Superior temporal gyrus (tissue), 1 donor: Measurements from ENCODE around the gene ZDHHC17.
"Not testable (repeated sequence)": the region's sequence is repeated elsewhere in the genome, so short reads cannot be mapped to it uniquely, and the experiment has no call there.

Experiments
- DNase-seq: peaks from one replicate; pipeline ENCODE4 v3.0.0-alpha.2; 2016; ENCODE audit errors: extremely low spot score

ZDHHC17 gene, protein sequence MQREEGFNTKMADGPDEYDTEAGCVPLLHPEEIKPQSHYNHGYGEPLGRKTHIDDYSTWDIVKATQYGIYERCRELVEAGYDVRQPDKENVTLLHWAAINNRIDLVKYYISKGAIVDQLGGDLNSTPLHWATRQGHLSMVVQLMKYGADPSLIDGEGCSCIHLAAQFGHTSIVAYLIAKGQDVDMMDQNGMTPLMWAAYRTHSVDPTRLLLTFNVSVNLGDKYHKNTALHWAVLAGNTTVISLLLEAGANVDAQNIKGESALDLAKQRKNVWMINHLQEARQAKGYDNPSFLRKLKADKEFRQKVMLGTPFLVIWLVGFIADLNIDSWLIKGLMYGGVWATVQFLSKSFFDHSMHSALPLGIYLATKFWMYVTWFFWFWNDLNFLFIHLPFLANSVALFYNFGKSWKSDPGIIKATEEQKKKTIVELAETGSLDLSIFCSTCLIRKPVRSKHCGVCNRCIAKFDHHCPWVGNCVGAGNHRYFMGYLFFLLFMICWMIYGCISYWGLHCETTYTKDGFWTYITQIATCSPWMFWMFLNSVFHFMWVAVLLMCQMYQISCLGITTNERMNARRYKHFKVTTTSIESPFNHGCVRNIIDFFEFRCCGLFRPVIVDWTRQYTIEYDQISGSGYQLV

DNA sequence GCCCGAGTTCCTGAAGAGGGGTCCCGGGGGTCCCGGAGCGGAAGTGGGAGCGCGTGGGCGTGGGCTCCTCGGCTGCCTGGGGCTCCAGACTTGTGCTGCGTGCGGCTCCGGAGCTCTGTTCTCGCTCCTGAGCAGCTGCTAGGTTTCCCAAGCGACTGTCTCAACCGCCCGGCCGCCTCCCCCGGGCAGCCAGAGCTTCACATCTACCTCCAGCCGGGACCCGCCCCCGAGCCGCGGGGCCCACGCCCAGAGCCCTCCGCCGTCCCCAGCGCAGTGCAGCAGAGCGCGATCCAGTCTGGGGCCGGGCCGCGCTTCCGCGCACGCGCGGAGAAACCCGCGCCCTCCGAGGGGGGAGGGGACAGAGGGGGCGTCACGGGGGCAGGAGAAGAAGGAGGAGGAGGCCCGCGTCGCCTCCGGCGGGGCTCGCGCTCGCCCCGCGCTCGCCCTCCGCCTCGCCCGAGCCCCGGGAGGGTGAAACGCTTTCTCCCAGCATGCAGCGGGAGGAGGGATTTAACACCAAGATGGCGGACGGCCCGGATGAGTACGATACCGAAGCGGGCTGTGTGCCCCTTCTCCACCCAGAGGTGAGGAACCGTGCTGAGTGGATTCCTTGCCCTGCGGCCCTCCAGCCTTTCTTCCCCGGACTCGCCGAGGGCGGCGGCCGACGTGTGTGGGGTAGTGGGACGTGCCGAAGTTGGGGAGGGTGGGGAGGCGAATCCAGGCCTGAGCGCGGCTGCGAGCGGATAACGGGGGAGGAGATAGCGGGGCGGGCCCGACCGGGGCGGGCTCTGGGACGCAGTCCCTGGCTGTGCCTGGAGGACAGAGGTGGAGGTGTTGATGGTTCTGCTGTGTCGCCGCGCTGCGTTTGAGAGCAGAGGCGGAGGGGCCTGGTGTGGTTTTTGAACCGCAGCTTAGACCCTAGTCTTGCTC, at the start of gene ZDHHC17:
Gene ZDHHC17, plus strand, starts transcription at position 370 of the 930 bp plus-strand sequence. Its CDS starts 122 bp downstream, at position 492.
- peak; percentile 91 for DNase-seq

DNA sequence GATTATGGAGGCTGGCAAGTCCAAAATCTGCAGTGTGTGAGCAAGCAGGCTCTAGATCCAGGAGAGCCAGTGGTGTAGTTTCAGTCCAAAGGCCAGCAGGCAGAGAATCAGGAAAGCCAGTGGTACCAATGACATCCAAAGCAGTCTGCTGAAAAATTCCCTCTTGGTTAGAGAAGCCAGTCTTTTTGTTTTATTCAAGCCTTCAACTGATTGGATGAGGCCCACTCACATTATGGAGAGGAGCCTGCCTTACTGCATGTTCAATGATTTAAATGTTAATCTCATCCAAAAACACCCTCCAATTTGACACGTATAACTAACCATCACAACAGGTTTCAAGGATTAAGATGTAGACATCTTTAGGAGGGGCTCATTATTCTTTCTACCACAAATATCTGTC, 49.5 kb upstream of the ZDHHC17 start:
- no peak for DNase-seq

DNA sequence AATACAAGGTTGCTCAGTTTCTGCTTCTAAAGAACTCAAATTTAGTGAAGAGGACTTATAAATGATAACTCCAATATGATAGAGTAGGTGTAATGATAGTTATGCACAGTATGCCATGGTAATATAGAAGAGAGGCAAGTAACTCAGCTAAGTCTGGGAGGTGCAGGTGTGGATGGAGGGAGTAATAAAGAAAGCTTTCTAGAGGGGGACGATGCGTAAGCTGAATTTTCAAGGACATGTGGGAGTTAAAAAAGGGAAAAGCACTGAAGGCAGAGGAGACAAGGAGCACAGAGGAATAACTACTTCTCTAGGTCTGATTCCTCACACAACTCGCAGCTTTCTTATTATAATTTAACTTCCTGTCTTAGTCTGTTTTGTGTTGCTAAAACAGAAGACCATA, 49.1 kb upstream of the ZDHHC17 start:
- no peak for DNase-seq

DNA sequence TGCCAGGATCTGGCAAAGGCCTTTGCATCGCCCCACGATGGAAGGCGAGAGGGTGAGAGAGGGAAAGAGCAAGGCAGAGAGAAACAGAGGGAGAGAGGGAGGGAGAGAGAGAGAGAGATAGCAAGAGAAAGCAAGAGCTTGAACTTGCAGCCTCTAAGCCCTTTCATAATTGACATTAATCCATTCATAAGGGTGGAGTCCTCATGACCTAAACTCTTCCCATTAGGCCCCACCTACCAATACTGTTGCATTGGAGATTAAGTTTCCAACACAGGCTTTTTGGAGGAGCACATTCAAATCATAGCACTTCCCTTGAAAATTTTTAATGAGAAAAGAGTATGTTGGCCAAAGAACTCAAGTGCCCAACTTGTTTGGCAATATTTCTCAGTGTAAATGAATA, 48.6 kb upstream of the ZDHHC17 start:
- no peak for DNase-seq

DNA sequence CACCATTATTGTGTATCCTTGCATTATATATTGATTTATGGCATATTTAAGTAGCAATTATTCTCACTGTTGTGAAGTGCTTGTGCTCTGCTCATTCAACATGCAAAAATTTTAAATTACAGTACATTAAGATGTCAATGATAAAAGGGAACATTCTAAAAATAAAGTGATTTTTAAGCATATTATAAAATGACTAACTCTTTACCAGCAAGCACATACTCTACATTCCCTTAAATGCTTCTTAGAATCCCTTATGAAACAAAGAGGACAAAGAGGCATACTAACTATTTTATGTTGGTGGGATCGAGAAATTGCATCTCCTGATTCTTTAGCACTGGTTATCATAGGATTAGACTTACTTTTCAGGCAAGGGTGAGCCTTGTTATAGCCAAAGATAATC, 46.6 kb upstream of the ZDHHC17 start:
- no peak for DNase-seq

DNA sequence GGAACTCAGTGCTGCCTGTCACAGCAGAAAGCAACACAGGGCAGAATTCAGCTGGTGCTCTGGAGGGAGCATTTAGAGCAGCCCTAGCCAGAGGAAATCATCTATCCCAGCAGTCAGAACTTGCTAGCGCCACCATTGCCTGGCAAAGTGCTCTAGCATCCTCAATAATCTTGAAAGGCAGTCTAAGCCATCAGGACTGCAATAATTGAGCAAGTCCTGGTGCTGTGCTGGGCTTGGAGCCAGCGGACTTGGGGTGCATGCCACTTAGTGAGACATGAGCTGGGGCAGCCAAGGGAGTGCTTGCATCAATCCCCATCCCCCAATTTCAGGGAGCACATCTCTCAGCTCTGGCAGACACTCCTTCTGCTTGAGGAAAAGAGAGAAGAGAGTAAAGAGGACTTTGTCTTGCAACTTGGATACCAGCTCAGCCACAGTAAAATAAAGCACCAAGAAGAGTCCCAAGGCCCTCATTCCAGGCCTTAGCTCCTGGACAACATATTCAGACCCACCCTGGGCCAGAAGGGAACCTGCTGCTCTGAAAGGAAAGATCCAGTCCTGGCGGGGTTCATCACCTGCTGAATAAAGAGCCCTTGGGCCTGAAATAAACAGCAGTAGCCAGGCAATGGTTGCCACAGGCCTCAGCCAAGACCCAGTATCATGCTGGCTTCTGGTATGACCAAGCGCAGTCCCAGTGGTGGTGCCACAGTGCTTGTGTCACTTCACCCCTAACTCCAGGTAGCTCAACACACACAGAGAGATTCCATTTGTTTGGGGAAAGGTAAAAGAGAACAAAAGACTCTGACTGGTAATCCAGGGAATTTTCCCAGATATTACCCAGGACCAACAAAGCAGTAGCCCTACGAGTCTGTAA, 44.5 kb upstream of the ZDHHC17 start:
- DNase-seq, result no peak

DNA sequence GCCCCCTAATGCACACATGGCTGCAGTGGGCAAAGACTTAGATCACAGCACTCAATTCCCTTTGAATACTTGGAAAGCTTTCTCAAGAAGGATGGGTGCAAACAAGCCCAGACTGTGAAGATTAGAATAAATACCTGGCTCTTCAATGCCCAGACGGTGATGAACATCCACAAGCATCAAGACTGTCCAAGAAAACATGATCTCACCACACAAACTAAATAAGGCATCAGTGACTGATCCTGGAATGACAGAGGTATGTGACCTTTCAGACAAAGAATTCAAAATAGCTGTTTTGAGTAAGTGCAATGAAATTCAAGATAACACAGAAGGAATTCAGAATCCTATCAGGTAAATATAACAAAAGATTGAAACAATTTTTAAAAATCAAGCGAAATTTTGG, 43.8 kb upstream of the ZDHHC17 start:
- no peak for DNase-seq

DNA sequence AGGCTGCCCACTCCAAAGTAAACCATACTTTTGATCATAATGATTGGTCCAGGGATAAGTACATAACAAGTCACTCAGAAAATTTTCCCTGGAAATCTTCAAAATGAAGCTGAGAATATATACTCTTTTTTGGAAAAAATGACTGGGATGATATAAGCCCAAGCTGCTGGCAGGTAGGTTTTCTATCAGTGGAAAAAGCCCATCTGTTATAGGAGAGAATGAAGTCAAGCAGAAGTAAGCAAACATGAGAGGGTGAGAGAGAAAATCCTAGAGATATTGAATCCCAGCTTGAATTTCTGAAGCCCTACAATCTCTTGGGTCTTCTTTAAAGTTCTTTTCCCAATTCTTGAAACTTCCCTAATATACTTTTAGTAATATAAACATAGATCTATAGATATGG, 37.3 kb upstream of the ZDHHC17 start:
- no peak for DNase-seq

DNA sequence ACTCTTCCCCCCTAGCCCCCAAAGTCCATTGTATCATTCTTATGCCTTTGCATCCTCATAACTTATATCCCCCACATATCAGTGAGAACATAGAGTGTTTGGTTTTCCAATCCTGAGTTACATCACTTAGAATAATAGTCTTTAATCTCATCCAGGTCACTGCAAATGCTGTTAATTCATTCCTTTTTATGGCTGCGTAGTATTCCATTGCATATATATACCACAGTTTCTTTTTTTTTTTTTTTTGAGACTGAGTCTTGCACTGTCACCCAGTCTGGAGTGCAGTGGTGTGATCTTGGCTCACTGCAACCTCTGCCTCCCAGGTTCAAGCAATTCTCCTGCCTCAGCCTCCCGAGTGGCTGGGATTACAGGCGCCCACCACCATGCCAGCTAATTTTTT, 31.7 kb upstream of the ZDHHC17 start:
- DNase-seq, result not testable (repeated sequence)

DNA sequence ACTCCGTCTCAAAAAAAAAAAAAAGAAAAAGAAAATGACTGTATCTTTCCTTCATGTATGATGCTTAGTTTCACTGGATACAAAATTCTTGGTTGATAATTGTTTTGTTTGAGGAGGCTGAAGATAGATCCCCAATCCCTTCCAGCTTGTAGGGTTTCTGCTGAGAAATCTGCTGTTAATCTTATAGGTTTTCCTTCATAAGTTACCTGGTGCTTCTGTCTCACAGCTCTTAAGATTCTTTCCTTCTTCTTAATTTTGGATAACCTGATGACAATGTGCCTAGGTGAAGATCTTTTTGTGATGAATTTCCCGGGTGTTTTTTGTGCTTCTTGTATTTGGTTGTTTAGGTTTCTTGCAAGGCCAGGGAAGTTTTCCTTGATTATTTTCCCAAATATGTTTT, 26.2 kb upstream of the ZDHHC17 start:
- DNase-seq, result not testable (repeated sequence)

DNA sequence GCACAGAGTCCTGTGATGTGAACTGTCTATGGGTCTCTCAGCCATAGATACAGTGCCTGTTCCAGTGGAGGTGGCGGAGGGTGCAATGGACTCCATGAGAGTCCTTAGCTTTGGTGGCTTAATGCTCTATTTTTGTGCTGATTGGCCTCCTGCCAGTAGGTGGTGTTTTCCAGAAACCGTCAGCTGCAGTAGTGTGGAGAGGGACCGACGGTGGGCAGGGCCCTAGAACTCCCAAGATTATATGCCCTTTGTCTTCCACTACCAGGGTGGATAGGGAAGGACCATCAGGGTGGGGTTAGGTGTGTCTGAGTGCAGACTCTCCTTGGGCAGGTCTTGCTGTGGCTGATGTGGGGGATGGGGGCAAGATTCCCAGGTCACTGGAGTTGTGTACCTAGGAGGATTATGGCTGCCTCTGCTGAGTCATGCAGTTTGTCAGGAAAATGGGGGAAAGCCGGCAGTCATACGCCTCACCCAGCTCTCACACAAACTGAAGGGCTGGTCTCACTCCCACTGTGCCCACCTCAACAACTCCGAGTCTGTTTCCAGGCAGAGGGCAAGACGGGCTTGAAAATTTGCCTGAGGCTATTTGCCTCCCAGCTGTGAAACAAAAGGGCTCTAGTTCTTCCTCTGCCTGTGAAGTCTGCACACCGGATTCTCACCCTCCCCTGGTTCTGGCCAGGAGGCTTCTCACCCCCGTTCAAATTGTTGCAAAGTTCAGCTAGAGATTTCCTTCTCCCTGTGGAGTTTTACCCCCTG, 24.9 kb upstream of the ZDHHC17 start:
- DNase-seq, result no peak

DNA sequence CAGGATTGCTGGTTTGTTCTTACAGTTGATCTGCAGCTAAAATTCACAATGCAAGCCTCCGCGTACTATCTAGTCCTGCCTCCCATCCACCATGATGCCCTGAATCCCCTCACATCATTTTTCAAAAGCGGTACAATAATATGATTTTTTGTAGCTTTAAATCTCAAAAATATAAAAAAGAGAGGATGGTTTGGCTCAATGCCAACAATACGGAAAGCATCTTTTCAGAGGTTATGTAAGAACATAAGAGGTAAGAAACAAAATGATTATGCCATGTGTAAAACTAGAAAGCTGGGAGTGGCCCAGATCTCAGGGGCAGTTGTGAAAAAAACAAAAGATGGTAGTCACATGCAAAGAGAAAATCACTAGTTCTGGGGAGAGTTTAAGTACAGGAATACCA, 24.0 kb upstream of the ZDHHC17 start:
- no peak for DNase-seq

DNA sequence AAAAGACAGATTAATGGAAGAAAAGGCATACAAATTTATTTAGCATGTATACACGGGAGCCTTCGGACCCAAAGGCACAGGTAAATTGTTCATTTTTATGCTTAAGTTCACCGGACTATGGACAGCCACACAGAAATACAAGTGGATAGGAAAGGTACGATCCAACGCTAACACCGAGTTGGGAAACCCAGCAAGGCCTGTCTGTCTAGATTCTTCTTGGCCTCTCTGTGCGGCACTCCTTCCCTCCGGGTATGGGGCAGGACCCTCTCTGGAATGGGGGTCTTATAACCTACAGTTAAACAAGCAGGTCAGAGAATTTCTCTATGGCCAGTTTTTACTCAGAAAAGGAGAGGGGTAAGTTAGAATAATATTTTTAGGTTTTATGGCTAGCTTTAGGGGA, 23.4 kb upstream of the ZDHHC17 start:
- no peak for DNase-seq

DNA sequence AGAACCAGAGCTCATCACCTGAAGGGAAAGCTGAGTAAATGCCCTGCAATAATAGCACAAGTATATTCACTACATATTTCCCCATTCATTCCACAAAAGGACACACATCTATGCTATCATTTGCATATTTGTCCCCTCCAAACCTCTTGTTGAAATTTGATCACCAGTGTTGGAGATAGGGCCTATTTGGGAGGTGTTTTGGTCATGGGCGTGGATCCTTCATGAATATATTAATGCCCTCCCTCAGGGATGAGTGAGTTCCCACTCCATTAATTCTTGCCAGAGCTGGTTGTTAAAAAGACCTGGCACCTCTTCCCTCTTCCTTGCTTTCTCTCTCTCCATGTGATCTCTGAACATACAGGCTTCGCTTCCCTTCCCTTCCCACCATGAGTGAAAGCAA, 18.6 kb upstream of the ZDHHC17 start:
- DNase-seq, result no peak

DNA sequence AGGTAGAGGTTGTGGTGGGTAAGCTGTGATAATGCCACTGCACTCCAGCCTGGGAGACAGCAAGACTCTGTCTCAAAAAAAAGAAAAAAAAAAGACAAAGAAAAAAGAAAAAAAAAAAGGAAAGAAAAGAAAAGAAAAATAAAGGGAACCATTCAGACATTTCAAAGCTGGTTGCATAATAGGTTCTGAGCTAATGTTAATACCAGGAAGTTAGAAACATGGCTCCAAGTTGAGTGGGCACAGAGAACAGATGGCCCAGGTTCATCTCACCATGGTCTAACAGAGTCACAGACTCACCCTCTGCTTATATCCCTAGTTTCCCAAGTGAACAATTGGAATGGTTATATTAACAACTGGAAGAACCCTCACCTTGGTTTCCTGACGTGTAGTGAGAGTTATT, 17.4 kb upstream of the ZDHHC17 start:
- no peak for DNase-seq

DNA sequence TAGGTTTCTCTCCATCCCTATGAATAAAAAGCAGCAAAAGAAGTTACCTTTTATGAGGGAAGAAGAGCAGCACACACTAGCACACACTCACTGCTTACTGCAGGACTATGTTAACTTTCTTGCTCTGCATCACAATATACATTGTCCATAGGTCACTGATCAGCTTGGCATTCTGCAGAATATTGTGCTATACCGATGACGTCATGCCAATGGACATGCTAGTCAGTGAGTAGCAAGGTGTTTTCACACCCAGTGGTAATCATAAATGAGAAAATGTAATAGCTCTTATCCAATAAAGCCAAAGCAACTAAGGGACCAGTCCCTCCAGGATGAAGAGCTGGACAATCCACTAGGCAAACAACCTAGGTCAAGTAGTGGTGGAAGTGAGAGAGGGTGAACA, 16.7 kb upstream of the ZDHHC17 start:
- no peak for DNase-seq

DNA sequence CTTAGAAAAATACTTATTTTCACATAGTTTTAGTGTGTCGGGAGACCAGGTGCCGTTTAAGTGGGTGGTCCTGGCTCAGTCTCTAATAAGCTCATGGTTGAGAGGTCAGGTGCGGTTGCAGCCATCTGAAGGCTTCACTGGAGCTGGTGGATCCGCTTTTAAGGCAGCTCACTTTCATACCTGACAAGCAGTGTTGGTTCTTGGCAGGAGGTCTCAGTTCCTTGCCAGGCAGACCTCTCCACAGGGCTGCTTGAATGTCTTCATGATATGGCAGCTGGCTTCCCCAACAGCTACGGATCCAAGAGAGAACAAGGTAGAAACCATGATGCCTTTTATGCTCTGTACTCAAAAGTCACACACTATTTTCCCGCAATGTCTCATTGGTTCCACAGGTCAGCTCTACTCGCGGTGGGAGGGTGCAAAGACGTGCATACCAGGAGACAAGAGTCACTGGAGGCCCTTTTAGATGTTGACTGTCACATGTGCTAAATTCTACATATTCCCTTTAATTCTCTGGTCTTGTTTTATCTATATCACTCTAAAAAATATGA, 8.0 kb upstream of the ZDHHC17 start:
- no peak for DNase-seq

DNA sequence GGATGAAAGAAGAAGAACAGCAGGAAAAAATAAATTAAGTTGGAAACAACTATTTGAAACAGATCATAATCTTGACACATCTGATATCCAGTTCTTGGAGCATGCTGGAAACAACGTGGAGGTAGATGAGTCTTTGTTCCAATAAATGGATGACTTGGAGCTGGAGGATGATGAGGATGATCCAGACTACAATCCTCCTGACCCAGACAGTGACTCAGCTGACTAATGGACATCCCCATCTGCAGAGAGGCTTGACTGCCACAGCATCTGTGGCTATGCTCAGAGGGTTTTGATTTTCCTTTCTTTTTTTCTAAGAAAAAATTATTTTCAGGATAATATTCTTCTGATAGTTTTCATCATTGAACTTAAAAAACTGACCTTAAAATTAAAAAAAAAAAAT, 6.2 kb upstream of the ZDHHC17 start:
- DNase-seq, result no peak

DNA sequence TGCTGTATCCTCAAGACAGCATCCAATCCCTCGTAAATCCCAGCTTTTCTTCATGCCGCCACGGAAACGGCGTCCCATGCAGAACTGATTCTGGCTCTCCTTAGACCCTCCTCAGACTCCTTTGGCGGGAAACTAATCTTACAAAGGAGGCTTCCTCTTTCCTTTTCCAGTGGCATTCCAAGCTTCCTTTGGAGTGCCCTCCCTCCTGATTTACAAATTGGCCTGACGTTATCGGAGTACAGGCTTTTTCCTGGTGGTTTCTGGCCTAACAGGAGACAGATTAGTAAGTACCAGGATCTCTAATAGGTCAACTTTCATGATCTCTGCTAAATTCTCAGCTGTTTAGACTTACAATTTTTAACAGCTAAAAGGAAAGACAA, 1.3 kb upstream of the ZDHHC17 start:
- DNase-seq, result no peak

DNA sequence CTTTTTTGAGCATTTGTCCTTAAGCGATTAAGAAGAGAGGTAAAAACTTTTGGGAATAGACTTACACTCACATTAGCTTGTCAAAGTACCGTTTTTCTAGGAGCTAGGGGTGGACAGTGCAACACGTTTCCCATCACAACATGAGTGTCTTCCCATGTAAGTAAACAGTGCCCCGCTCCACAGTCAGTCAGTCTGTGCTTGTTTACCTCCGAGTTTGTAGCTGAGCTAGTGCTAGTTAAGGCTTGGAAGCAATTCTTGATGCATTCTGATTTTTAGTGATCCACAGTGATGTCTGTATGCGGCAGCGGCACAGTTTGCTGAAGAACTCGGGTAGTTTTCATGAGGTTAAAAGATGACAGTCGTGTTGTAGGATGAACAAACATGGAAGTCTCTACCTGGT, 941 bp downstream of the ZDHHC17 start:
- DNase-seq, result peak; percentile 73
